Endothelial cell of umbilical vein (primary cell): ENCODE results near the gene FAM193A. TPM values are rescaled to one million over a fixed set of nuclear protein-coding genes. Genes with fewer than 3 reads are reported as not detected.

Source experiments
- BruUV-seq: library from RNA; stranded (reverse); fragments of 400-500 nt; replicated peaks from 2 replicates; lab custom pipeline; 2021; lab: Mats Ljungman, UMichigan
- CTCF ChIA-PET: fragments of 300-600, 350-600 bp; sonication (Branson Sonifier 250); formaldehyde crosslinking; loops from one replicate; lab custom pipeline; 2021; ENCODE audit warnings: antibody characterized with exemption, inconsistent platforms; lab: Charles Lee
- POLR2A ChIA-PET: fragments of 300-600, 350-600 bp; sonication (Branson Sonifier 250); formaldehyde crosslinking; loops from one replicate; lab custom pipeline; 2021; ENCODE audit warnings: antibody characterized with exemption, inconsistent platforms; lab: Charles Lee
- DNase-seq: peaks from one replicate; pipeline ENCODE4 v3.0.0-alpha.2; 2011; ENCODE audit warnings: low read depth, low spot score
- FAIRE-seq: peaks from 2 replicates; lab custom pipeline; 2011; peaks lifted over from hg19 to GRCh38; lab: Jason Lieb, UNC
- H2AFZ ChIP-seq: 2 replicates; pipeline ENCODE4 v1.6.0; 2012; ENCODE audit warnings: low read depth, low read length, control low read depth, inconsistent platforms
- H3K27ac ChIP-seq: 2 replicates; pipeline ENCODE4 v1.5.1; 2011; ENCODE audit warnings: low read depth, mild to moderate bottlenecking, control low read depth, low read length, moderate library complexity; ENCODE audit not compliant: insufficient read depth
- H3K27me3 ChIP-seq, 2 experiments: 2 replicates each; pipeline versions ENCODE4 v1.6.0 to v1.6.1; 2011; ENCODE audit warnings: low read length in 2 of 2, mixed read lengths in 1 of 2; ENCODE audit not compliant: control insufficient read depth in 2 of 2, insufficient read depth in 2 of 2
- H3K36me3 ChIP-seq, 2 experiments: 2 replicates in 1 of 2; 3 replicates in 1 of 2; pipeline ENCODE4 v1.5.1; 2011; ENCODE audit warnings: low read length in 2 of 2, mild to moderate bottlenecking in 1 of 2, moderate library complexity in 1 of 2; ENCODE audit not compliant: control insufficient read depth in 2 of 2, insufficient read depth in 2 of 2; ENCODE audit errors: extremely low read depth in 1 of 2
- H3K4me1 ChIP-seq: 3 replicates; pipeline ENCODE4 v1.5.1; 2011; ENCODE audit warnings: mild to moderate bottlenecking, low read length; ENCODE audit not compliant: control insufficient read depth, insufficient read depth; ENCODE audit errors: extremely low read depth
- H3K4me2 ChIP-seq: 2 replicates; pipeline ENCODE4 v1.6.1; 2011; ENCODE audit warnings: low read length, control low read depth, mixed read lengths; ENCODE audit not compliant: insufficient read depth
- H3K4me3 ChIP-seq, 3 experiments: fragments of 200-600 bp in 1 of 3; sonication (generic), shearing (Covaris generic) in 1 of 3; replicated peaks in 1 of 3; 2 replicates each; pipeline ENCODE4 v1.5.1; 2011 to 2016; ENCODE audit warnings: control low read depth in 3 of 3, low read length in 3 of 3, mild to moderate bottlenecking in 2 of 3, inconsistent platforms in 1 of 3, low read depth in 1 of 3, moderate library complexity in 1 of 3; ENCODE audit not compliant: insufficient read depth in 1 of 3
- H3K79me2 ChIP-seq: 2 replicates; pipeline ENCODE4 v1.6.0; 2012; ENCODE audit warnings: low read length, inconsistent platforms; ENCODE audit not compliant: control insufficient read depth, insufficient read depth
- H3K9ac ChIP-seq: replicated peaks from 2 replicates; pipeline ENCODE3; 2011; ENCODE audit warnings: low read length, control low read depth; ENCODE audit not compliant: insufficient read depth; ENCODE audit errors: extremely low read depth
- H3K9me1 ChIP-seq: replicated peaks from 3 replicates; pipeline ENCODE4 v1.6.0; 2011; ENCODE audit warnings: mild to moderate bottlenecking, low read length; ENCODE audit not compliant: control insufficient read depth, insufficient read depth; ENCODE audit errors: extremely low read depth
- H3K9me3 ChIP-seq: replicated peaks from 2 replicates; pipeline ENCODE4 v1.5.1; 2012; ENCODE audit warnings: low read length, inconsistent platforms; ENCODE audit not compliant: control insufficient read depth, insufficient read depth
- H4K20me1 ChIP-seq: replicated peaks from 2 replicates; pipeline ENCODE3; 2011; ENCODE audit warnings: mild to moderate bottlenecking, low read length; ENCODE audit not compliant: control insufficient read depth, insufficient read depth; ENCODE audit errors: extremely low read depth
- CTCF ChIP-seq, 2 donors: IDR thresholded peaks; 1 replicate in 1 of 2; 2 replicates in 1 of 2; pipeline ENCODE4 v1.5.1; 2011; ENCODE audit warnings: low read length in 2 of 2, mild to moderate bottlenecking in 2 of 2, moderate library complexity in 2 of 2, control low read depth in 1 of 2, inconsistent platforms in 1 of 2, low read depth in 1 of 2; ENCODE audit not compliant: insufficient read depth in 1 of 2; ENCODE audit errors: extremely low read depth in 1 of 2
- EZH2 ChIP-seq: IDR thresholded peaks from 2 replicates; pipeline ENCODE4 v1.6.1; 2012; ENCODE audit warnings: borderline replicate concordance, low read depth, mild to moderate bottlenecking, moderate library complexity, low read length, inconsistent platforms; ENCODE audit not compliant: severe bottlenecking
- FOS ChIP-seq: IDR thresholded peaks from 2 replicates; pipeline ENCODE4 v1.6.1; 2011; ENCODE audit warnings: mild to moderate bottlenecking, low read length, moderate library complexity, borderline replicate concordance; ENCODE audit not compliant: insufficient read depth
- JUN ChIP-seq: IDR thresholded peaks from 2 replicates; pipeline ENCODE4 v1.6.1; 2011; ENCODE audit warnings: borderline replicate concordance, low read depth; ENCODE audit not compliant: insufficient read length, insufficient read depth
- MYC ChIP-seq: IDR thresholded peaks from one replicate; pipeline ENCODE4 v1.6.1; 2011; ENCODE audit warnings: mild to moderate bottlenecking, low read depth, low read length
- POLR2A ChIP-seq: IDR thresholded peaks from 2 replicates; pipeline ENCODE4 v1.6.1; 2012; ENCODE audit warnings: low read depth, mild to moderate bottlenecking, control low read depth, low read length
- POLR2AphosphoS5 ChIP-seq: IDR thresholded peaks from 2 replicates; pipeline ENCODE4 v1.6.1; 2012; ENCODE audit warnings: low read depth, mild to moderate bottlenecking, control low read depth, low read length, moderate library complexity; ENCODE audit not compliant: insufficient read depth
- dilution Hi-C: fragments of 300-500 bp; cut with MboI; formaldehyde crosslinking; loops from one replicate; pipeline ENCODE4 v1.15.0; 2019; ENCODE audit warnings: low sequenced_read_pairs; ENCODE audit not compliant: extremely low pct_ligation_motif_present
- intact Hi-C: fragments of 100-400 bp; cut with micrococcal nuclease; formaldehyde crosslinking; loops from one replicate; pipeline ENCODE4 v1.10.0; 2022
- polyA plus RNA-seq, 4 experiments: library from polyadenylated mRNA; depleted of rRNA in 3 of 4; stranded (reverse) in 3 of 4; unstranded in 1 of 4; fragments of >200 nt; gene quantifications; 2 replicates each; pipeline versions ENCODE4 v1.2.1 to v1.2.3, GENCODE V29; 2011 to 2012; ENCODE audit warnings: missing spikeins in 1 of 4
- total RNA-seq: library from RNA; stranded (reverse); gene quantifications from 2 replicates; pipeline ENCODE4 v1.2.3, GENCODE V29; 2021

Gene FAM193A
- total and polyA plus RNA-seq, 2 donors (not counting 3 experiments of a cell fraction or from before 2014, with no cell fraction given) = 12.3 to 32.1 TPM

GRCh38 chr4:2608291-2608690 is 71.8 kb downstream of the FAM193A start:
- dilution Hi-C loops = no loop called here
- no peak for TF ChIP-seq POLR2A
- no peak for TF ChIP-seq MYC
- no peak for TF ChIP-seq JUN
- TF ChIP-seq FOS = no peak
- no peak for TF ChIP-seq EZH2
- TF ChIP-seq POLR2AphosphoS5 = no peak
- no peak for TF ChIP-seq CTCF (IDR thresholded peaks at IDR 0.05; ENCODE audit: extremely low read depth in 1 of 2, insufficient read depth in 1 of 2, low read depth in 1 of 2, low read length in 2 of 2)
- Histone ChIP-seq H3K36me3 (no peaks in the 10 kb centered on the region), H3K79me2 (peaks cover 82% of the 10 kb centered on the region), H3K27ac (no peak overlapping the region), H3K27me3 (no peaks in the 10 kb centered on the region), H2AFZ (no peak overlapping the region), H3K4me3 (no peak overlapping the region), H3K4me1 (no peaks in the 10 kb centered on the region), H4K20me1 (peaks cover 2% of the 10 kb centered on the region), H3K4me2 (no peak overlapping the region), H3K9me3 (no peaks in the 10 kb centered on the region), H3K9ac (no peak overlapping the region), H3K9me1 (no peaks in the 10 kb centered on the region)
- intact Hi-C loops = no loop called here
- CTCF ChIA-PET = interaction anchor here (0.9 kb wide), 1 partner anchor 9 kb away, joined by 3 read pairs; no protein-coding TSS in a partner anchor
- BruUV-seq = no TSS peak
- POLR2A ChIA-PET = no interaction called here
- no peak for DNase-seq
- no peak for FAIRE-seq
